Cardiac muscle cell (in vitro differentiated cells and primary cell): ENCODE results near the gene MAMLD1. TPM values are rescaled to one million over a fixed set of nuclear protein-coding genes. Genes with fewer than 3 reads are reported as not detected.

Experiments used
- DNase-seq, 2 donors: peaks; one replicate each; pipeline versions ENCODE4 v3.0.0 to v3.0.0-alpha.2; 2010 to 2017; ENCODE audit warnings: low read depth in 1 of 2, low spot score in 1 of 2
- H3K27ac ChIP-seq: fragments of 200-600 bp; sonication (generic); 2 replicates; pipeline ENCODE4 v1.5.1; 2016
- H3K27me3 ChIP-seq: fragments of 200-600 bp; sonication (generic); 2 replicates; pipeline ENCODE4 v1.6.0; 2016; ENCODE audit warnings: control low read depth
- H3K36me3 ChIP-seq: fragments of 200-600 bp; sonication (generic); 2 replicates; pipeline ENCODE4 v1.5.1; 2016; ENCODE audit warnings: control low read depth
- H3K4me1 ChIP-seq: fragments of 200-600 bp; sonication (generic); 2 replicates; pipeline ENCODE4 v1.8.1; 2017; ENCODE audit warnings: low read depth, mild to moderate bottlenecking, mixed run types
- H3K4me3 ChIP-seq: fragments of 200-600 bp; sonication (generic); 2 replicates; pipeline ENCODE4 v1.5.1; 2016; ENCODE audit warnings: mild to moderate bottlenecking
- H3K9me3 ChIP-seq: fragments of 200-600 bp; sonication (generic); 2 replicates; pipeline ENCODE4 v1.5.1; 2017; ENCODE audit warnings: low read depth, mild to moderate bottlenecking, control low read depth
- CTCF ChIP-seq: IDR thresholded peaks from 2 replicates; pipeline ENCODE4 v1.5.1; 2012; ENCODE audit warnings: low read depth, mild to moderate bottlenecking, low read length
- polyA plus RNA-seq: library from polyadenylated mRNA; unstranded; fragments of >200 nt; fragmentation: Nextera tagmentation; extraction: Ambion mirVana; gene quantifications from 2 replicates; pipeline ENCODE4 v1.2.1, GENCODE V29; 2016
- total RNA-seq: library from RNA; depleted of rRNA; stranded (reverse); fragments of >200 nt; gene quantifications from 2 replicates; pipeline ENCODE4 v1.2.3, GENCODE V29; 2016

Gene MAMLD1
- total and polyA plus RNA-seq, 2 experiments from 2014 or later = 0.15 to 0.48 TPM

- Histone ChIP-seq H3K9me3 (no peaks in the 10 kb centered on the region), H3K36me3 (no peaks in the 10 kb centered on the region), H3K27ac (no peak overlapping the region), H3K4me3 (no peak overlapping the region), H3K27me3 (no peaks in the 10 kb centered on the region), H3K4me1 (no peaks in the 10 kb centered on the region)
- DNase-seq = no peak
- TF ChIP-seq CTCF = no peak
These were observed 159.4 kb downstream of the MAMLD1 start for GRCh38 chrX:150522494-150522893.

- H3K36me3 ChIP-seq = no peaks in the 10 kb centered on the region
- H3K27me3 ChIP-seq = no peaks in the 10 kb centered on the region
- DNase-seq = no peak
- H3K4me3 ChIP-seq = no peak overlapping the region
- no peak for TF ChIP-seq CTCF
- H3K4me1 ChIP-seq = no peaks in the 10 kb centered on the region
- H3K9me3 ChIP-seq = no peaks in the 10 kb centered on the region
- H3K27ac ChIP-seq = no peak overlapping the region
These were observed 162.2 kb downstream of the MAMLD1 start for GRCh38 chrX:150525061-150525919.

- H3K4me1 ChIP-seq = no peaks in the 10 kb centered on the region
- H3K36me3 ChIP-seq = no peaks in the 10 kb centered on the region
- TF ChIP-seq CTCF = no peak
- DNase-seq = no peak
- H3K27me3 ChIP-seq = no peaks in the 10 kb centered on the region
- no peak overlapping the region for H3K4me3 ChIP-seq
- no peak overlapping the region for H3K27ac ChIP-seq
- H3K9me3 ChIP-seq = no peaks in the 10 kb centered on the region
These were observed 163.6 kb downstream of the MAMLD1 start for GRCh38 chrX:150526692-150527091.

- H3K4me3 ChIP-seq = no peak overlapping the region
- H3K4me1 ChIP-seq = no peaks in the 10 kb centered on the region
- no peak for DNase-seq
- TF ChIP-seq CTCF = no peak
- H3K27me3 ChIP-seq = no peaks in the 10 kb centered on the region
- no peaks in the 10 kb centered on the region for H3K36me3 ChIP-seq
- no peaks in the 10 kb centered on the region for H3K9me3 ChIP-seq
- H3K27ac ChIP-seq = no peak overlapping the region
These were observed 164.0 kb downstream of the MAMLD1 start for GRCh38 chrX:150527108-150527507.

- no peak overlapping the region for H3K4me3 ChIP-seq
- DNase-seq = no peak
- TF ChIP-seq CTCF = no peak
- no peaks in the 10 kb centered on the region for H3K27me3 ChIP-seq
- H3K9me3 ChIP-seq = no peaks in the 10 kb centered on the region
- H3K36me3 ChIP-seq = no peaks in the 10 kb centered on the region
- no peaks in the 10 kb centered on the region for H3K4me1 ChIP-seq
- no peak overlapping the region for H3K27ac ChIP-seq
These were observed 166.5 kb downstream of the MAMLD1 start for GRCh38 chrX:150529587-150529986.
